GM21717 (cell line): ENCODE measurements around the gene PITPNC1.
"Not testable (repeated sequence)": the region's sequence is repeated elsewhere in the genome, so short reads cannot be mapped to it uniquely, and the experiment has no call there.

Source experiments
- ATAC-seq: cut with Tn5 transposase; IDR thresholded peaks from one replicate; pipeline ENCODE4 v1.9.1; 2021; ENCODE audit warnings: mild to moderate bottlenecking, moderate library complexity; ENCODE audit not compliant: unreplicated experiment

The PITPNC1 gene

GRCh38 chr17:67571478-67571877, 194.4 kb downstream of the PITPNC1 start:
- no peak for ATAC-seq

DNA sequence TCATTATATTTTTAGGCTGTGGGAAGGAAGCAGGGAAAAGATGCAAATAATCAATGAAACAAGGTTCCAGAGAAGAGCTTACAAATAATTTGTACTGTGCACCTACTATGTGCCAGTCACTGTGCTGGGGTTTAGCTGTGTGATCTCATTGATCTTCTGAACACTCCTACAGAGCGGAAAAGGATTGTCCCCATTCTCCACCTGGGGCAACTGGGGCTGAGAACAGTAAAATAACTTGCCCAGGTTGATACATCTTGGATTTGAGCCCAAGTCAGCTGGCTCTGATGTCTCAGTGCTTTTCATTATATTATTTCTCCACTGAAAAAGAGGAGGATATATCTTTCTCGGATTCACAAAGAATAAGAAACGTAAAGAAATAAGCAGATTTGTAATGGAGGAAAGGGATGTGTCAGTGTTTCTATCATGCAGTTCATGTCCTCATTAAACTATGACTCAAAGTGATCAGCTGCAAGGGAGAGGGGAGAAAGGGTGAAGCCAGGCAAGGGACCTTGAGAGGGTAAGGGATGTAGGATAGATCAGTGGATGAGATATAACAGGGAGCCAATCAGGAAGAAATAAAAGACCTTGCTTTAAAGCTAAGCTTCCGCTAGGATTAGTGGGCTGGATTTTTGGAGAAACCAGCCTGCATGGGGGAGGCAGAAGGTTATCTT, 197.0 kb downstream of the PITPNC1 start:
- ATAC-seq: no peak

GRCh38 chr17:67574658-67575293, 197.7 kb downstream of the PITPNC1 start:
- peak; percentile 32 for ATAC-seq

DNA sequence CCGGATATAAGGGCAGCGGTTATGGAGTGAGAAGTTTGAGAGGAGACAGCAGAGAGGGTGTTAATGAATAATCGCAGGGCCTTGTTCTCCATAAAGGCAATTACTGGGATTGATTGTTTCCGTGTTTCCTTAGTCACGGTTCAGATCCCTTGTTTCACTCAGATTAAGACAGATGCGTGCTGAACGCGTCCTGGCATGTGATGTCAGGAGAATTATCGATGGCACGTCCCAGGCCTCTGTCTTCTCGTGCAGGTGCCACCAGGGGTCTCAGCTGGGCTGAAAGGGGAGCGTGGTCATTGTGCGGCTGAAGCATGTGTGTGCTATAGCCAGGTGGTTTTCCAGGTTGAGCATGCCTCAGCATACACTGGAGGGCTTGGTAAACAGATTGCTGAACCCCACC, 198.2 kb downstream of the PITPNC1 start:
- ATAC-seq: peak; percentile 33

GRCh38 chr17:67576471-67577115, 199.5 kb downstream of the PITPNC1 start:
- ATAC-seq: no peak

- no peak for ATAC-seq
Measured at GRCh38 chr17:67577429-67578141, 200.5 kb downstream of the PITPNC1 start.

DNA sequence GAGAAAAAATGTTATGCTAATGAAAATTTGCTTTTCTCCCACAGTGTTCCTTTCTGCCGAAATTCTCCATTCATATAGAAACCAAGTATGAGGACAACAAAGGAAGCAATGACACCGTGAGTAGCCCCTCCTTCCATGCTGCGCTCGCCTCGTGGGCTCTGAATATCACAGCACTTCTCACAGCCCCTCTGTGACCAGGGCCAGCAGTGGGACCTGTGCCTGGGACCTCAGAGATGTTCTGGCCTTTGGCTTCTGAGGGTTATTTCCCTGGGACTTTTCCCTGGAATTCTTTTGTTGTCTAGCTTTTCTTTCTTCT, 201.0 kb downstream of the PITPNC1 start:
- ATAC-seq: no peak

DNA sequence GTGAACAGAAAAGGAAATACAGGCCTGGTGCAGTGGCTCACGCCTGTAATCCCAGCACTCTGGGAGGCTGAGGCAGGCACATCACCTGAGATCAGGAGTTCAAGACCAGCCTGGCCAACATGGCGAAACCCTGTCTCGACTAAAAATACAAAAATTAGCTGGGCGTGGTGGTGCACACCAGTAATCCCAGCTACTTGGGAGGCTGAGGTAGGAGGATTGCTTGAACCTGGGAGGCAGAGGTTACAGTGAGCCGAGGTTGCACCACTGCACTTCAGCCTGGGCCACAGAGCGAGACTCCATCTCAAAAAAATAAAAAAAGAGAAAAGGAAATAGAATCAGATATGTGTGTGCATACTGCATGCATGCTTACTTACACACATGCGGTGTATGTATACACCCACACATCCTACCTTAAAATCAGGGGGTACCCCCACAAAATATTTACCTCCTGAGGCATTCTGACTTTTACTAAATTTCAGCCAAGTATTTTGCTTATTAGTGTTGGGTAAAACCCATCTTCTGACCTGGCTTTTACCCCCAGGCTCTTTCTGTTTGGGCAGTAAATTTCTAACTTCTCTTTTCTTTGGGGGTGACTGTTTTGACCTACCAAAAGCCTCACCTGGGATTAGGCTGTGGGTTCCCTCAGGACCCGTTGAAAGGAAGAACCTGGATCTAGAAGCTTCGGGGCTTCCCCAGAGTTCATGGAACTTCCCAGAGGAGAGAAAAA, 201.8 kb downstream of the PITPNC1 start:
- ATAC-seq: not testable (repeated sequence)

GRCh38 chr17:67582673-67583081, 205.6 kb downstream of the PITPNC1 start:
- no peak for ATAC-seq

DNA sequence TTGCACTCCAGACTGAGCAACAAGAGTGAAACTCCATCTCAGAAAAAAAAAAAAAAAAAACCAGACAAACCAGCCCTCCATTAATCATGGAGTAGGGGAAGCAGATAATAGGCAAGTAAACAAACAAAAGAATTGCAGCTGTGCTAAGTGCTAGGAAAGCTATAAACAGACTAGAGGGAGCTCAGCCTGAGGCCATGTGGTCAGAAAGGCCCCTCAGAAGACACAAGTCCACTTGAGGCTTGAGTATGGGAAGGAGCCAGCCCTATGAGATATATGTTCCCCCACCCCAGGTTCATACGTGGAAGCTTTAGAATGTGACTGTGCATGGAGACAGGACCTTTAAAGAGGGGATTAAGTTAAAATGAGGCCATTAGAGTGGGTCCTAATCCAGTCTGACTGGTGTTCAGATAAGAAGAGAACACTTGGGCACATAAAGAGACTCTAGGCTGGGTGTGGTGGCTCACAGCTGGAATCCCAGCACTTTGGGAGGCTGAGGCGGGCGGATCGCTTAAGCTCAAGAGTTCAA, 208.1 kb downstream of the PITPNC1 start:
- no peak for ATAC-seq

DNA sequence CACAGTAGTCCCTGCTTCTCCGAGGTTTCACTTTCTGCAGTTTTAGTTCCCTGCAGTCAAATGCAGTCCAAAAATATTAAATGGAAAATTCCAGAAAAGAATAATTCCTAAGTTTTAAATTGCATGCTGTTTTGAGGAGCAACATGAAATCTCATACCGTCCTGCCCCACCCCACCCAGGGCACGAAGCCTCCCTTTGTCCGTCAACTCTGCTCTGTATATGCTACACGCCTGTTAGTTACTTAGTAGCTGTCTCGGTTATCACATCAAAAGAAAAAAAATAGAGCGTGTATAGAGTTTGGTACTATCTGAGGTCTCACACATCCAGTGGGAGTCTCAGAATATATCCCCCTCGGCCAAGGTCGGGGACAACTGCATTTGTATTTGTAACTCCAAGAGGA, 211.2 kb downstream of the PITPNC1 start:
- ATAC-seq: no peak

GRCh38 chr17:67594115-67594880, 217.2 kb downstream of the PITPNC1 start:
- no peak for ATAC-seq

- no peak for ATAC-seq
Measured at GRCh38 chr17:67600408-67600807, 223.3 kb downstream of the PITPNC1 start.

- ATAC-seq: no peak
Measured at GRCh38 chr17:67601897-67602296, 224.8 kb downstream of the PITPNC1 start.

DNA sequence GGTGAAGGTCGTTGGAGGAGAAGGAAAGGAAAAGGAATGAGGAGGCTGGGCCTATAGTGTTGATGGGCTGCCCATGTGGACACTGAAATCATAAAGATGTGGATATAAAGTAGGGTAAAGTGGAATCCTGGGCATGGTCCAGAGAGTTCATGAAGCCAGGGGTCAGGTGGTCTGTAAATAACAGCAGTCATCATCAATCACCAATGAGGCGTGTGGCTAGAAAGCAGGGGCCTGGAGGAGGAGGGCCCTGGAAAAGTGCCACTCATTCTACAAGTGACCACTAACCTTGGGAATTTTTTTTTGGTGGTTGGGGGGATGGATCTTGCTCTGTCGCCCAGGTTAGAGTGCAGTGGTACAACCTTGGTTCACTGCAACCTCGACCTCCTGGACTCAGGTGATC, 225.4 kb downstream of the PITPNC1 start:
- no peak for ATAC-seq

DNA sequence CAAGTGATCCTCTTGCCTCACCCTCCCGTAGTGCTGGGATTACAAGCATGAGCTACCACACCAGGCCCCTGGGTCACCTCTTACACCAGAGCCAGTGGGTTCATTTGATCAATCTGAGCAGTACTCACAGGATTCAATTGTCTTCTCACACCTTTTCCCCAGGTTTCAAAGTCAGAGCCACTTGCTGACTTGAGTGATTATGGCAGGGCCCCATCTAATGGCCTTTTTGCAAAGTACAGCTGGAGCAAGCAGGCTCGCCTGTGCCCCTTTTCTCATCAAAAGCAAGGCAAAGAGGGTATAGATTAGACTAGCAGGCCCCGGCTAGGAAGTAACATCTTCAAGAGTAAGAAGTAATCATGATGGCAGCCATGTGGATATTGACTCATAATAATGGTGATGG, 225.9 kb downstream of the PITPNC1 start:
- no peak for ATAC-seq

DNA sequence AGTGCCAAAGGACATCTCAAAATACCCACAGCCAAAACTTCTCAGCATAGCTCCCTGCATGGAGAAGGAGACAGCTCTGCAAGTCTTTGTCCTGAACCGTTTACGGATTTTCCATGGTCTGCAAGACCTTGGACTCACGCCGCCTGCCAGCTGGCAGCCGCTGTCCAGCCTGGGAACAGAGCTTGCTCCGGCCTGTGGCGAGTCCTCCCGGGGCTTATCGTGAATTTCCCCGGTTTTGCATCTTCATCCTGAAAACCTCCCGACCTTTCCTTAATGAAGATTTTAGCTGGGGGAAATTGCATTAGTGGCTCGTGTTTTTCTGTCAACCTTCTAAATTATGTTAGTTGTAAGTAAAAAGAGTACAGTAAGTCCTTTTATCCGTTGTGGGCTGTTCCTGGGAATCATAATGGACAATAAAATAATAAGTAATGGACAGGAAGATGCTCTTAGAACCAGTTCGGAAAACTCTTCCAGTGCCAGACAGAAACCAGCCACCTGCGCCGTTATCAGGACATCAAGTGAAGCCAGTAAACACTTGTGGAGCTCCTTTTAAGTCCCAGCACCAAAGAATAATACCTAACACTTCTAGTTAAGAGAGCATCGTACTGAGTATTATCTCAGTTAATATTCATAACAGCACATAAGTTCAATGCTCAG, 228.3 kb downstream of the PITPNC1 start:
- ATAC-seq: no peak

GRCh38 chr17:67606471-67606870, 229.4 kb downstream of the PITPNC1 start:
- no peak for ATAC-seq

DNA sequence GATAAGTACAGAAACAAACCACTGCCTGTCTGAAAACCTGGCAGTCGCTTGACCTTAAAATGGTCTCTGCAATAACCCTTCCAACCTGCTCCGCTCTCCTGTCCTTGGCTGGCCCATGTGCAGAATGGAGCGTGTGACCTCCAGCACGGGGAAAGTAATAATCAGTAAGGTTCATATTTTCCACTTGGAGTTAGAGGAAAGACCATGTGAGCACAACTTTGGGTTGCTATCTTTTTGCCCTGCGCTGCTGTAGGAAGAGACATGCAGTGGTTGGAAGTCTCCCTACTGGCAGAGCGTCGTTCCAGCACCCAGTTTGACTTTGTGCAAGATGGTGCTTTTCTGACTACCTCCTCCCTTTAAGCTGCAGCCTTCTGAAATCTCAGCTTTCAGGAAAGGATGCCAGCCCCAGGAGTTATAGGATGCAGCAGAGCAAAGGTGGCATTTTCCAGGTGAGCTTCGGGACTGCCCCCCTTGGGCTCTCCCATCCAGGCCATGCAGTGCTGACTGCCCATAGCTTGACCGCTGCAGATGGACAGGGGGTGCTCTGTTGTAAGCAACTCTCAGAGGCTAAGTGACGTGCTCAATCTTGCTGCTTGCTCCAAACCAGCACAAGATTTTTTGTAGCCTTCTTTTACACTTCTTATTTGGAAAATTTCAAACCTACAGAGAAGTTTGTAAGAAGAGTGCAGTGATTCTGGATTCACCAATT, 230.0 kb downstream of the PITPNC1 start:
- no peak for ATAC-seq
